NCI-H524 (cell line): ENCODE data around the gene GSK3A.

Experiments used
- DNase-seq, 2 experiments: peaks; one replicate each; lab custom pipeline; 2025; lab: John Stamatoyannopoulos, UW

The GSK3A gene

GRCh38 chr19:42226886-42227285 is 15.5 kb downstream of the GSK3A start:
- no peak for DNase-seq

GRCh38 chr19:42225718-42226292 is 16.6 kb downstream of the GSK3A start:
- DNase-seq = no peak

- no peak for DNase-seq
These were observed 17.3 kb downstream of the GSK3A start for GRCh38 chr19:42224940-42225717.

GRCh38 chr19:42220751-42221097 is 21.7 kb downstream of the GSK3A start:
- DNase-seq = no peak

- peak; percentile 97 to 99 for DNase-seq
These were observed 22.3 kb downstream of the GSK3A start, which contains the start of gene ZNF526 for GRCh38 chr19:42219812-42220750. Gene ZNF526 (plus strand): TSS chr19:42220312. CDS start chr19:42224404, 4,092 bp downstream.

GRCh38 chr19:42217520-42218437 is 24.6 kb downstream of the GSK3A start, which contains the start of gene DEDD2:
Gene DEDD2 (minus strand): TSS chr19:42217677. CDS start chr19:42217007, 670 bp downstream.
- DNase-seq = peak; percentile 91 to 94

GRCh38 chr19:42216653-42217519 is 25.5 kb downstream of the GSK3A start:
- DNase-seq = peak in 1 of 2 experiments; percentile 46

- DNase-seq = no peak
These were observed 27.5 kb downstream of the GSK3A start for GRCh38 chr19:42214810-42215485.

GRCh38 chr19:42212886-42213285 is 29.5 kb downstream of the GSK3A start:
- DNase-seq = no peak

- no peak for DNase-seq
These were observed 33.8 kb downstream of the GSK3A start for GRCh38 chr19:42208612-42209011.

GRCh38 chr19:42207767-42208271 is 34.6 kb downstream of the GSK3A start:
- DNase-seq = no peak

GRCh38 chr19:42206871-42207755 is 35.3 kb downstream of the GSK3A start:
- no peak for DNase-seq

GRCh38 chr19:42204664-42205063 is 37.7 kb downstream of the GSK3A start:
- no peak for DNase-seq

GRCh38 chr19:42203700-42204099 is 38.7 kb downstream of the GSK3A start:
- no peak for DNase-seq

GRCh38 chr19:42202290-42202880 is 40.0 kb downstream of the GSK3A start:
- DNase-seq = no peak

- no peak for DNase-seq
These were observed 40.7 kb downstream of the GSK3A start for GRCh38 chr19:42201489-42202289.

GRCh38 chr19:42200116-42200715 is 42.2 kb downstream of the GSK3A start:
- DNase-seq = no peak
